WTC11 (cell line): ENCODE measurements around the gene BCL2L12. TPM values are rescaled to one million over a fixed set of nuclear protein-coding genes. Genes with fewer than 3 reads are reported as not detected.

ENCODE experiments used
- ATAC-seq: fragments of 200-7000 bp; cut with Tn5 transposase; 2 replicates; pipeline ENCODE4 v1.10.0; 2021; ENCODE audit warnings: mild to moderate bottlenecking, moderate library complexity
- CTCF ChIA-PET: fragments of 300-600 bp; sonication (Branson Sonifier 250); formaldehyde crosslinking; loops from one replicate; lab custom pipeline; 2021; ENCODE audit warnings: antibody characterized with exemption; lab: Charles Lee
- POLR2A ChIA-PET: fragments of 350-600 bp; sonication (Branson Sonifier 250); formaldehyde crosslinking; loops from one replicate; lab custom pipeline; 2021; ENCODE audit warnings: antibody characterized with exemption; lab: Charles Lee
- DNase-seq: peaks from one replicate; pipeline ENCODE4 v3.0.0; 2021; ENCODE audit warnings: low spot score
- H3K27ac Mint-ChIP-seq: 2 replicates; pipeline ENCODE4 v1.8.0; 2021; ENCODE audit warnings: mixed read lengths
- H3K27me3 Mint-ChIP-seq: 2 replicates; pipeline ENCODE4 v1.8.0; 2021; ENCODE audit warnings: low read depth, mild to moderate bottlenecking, moderate library complexity, mixed read lengths
- H3K36me3 Mint-ChIP-seq: 2 replicates; pipeline ENCODE4 v1.8.0; 2021; ENCODE audit warnings: mixed read lengths
- H3K4me1 Mint-ChIP-seq: 2 replicates; pipeline ENCODE4 v1.8.0; 2022; ENCODE audit warnings: mixed read lengths
- H3K4me3 Mint-ChIP-seq: 2 replicates; pipeline ENCODE4 v1.8.0; 2021; ENCODE audit warnings: mild to moderate bottlenecking, moderate library complexity, mixed read lengths
- H3K9me3 Mint-ChIP-seq: 2 replicates; pipeline ENCODE4 v1.8.0; 2021; ENCODE audit warnings: mixed read lengths
- ARID4B ChIP-seq: sonication (generic); formaldehyde crosslinking; IDR thresholded peaks from 2 replicates; pipeline ENCODE4 v1.8.0; 2023; ENCODE audit warnings: missing genetic modification reagents, mild to moderate bottlenecking, borderline replicate concordance
- ATF3 ChIP-seq: sonication (generic); formaldehyde crosslinking; conservative IDR thresholded peaks from 2 replicates; pipeline ENCODE4 v1.8.1; 2022; ENCODE audit warnings: mild to moderate bottlenecking, missing genetic modification reagents
- EMX1 ChIP-seq: fragments of 250-450 bp; sonication (Bioruptor Pico); IDR thresholded peaks from 2 replicates; pipeline ENCODE4 v1.8.0; 2021; ENCODE audit warnings: mild to moderate bottlenecking
- FOXK1 ChIP-seq: sonication (generic); formaldehyde crosslinking; IDR thresholded peaks from 2 replicates; pipeline ENCODE4 v1.8.0; 2022; ENCODE audit warnings: mild to moderate bottlenecking, moderate library complexity, missing genetic modification reagents
- FOXP4 ChIP-seq: sonication (generic); formaldehyde crosslinking; IDR thresholded peaks from 2 replicates; pipeline ENCODE4 v1.8.0; 2022; ENCODE audit warnings: mild to moderate bottlenecking, missing genetic modification reagents
- GABPB1 ChIP-seq: sonication (generic); formaldehyde crosslinking; IDR thresholded peaks from 2 replicates; pipeline ENCODE4 v1.8.1; 2023; ENCODE audit warnings: mild to moderate bottlenecking, missing genetic modification reagents
- HMGXB4 ChIP-seq: sonication (generic); formaldehyde crosslinking; IDR thresholded peaks from 2 replicates; pipeline ENCODE4 v1.8.1; 2023; ENCODE audit warnings: mild to moderate bottlenecking, moderate library complexity, missing genetic modification reagents
- IRF1 ChIP-seq: sonication (generic); formaldehyde crosslinking; IDR thresholded peaks from 2 replicates; pipeline ENCODE4 v1.8.0; 2023; ENCODE audit warnings: missing genetic modification reagents
- MLX ChIP-seq: sonication (generic); formaldehyde crosslinking; IDR thresholded peaks from 2 replicates; pipeline ENCODE4 v1.8.1; 2023; ENCODE audit warnings: mild to moderate bottlenecking, missing genetic modification reagents, moderate library complexity
- MYBL2 ChIP-seq: sonication (generic); formaldehyde crosslinking; IDR thresholded peaks from 2 replicates; pipeline ENCODE4 v1.8.1; 2023; ENCODE audit warnings: mild to moderate bottlenecking, moderate library complexity, missing genetic modification reagents
- SMAD4 ChIP-seq: sonication (generic); formaldehyde crosslinking; IDR thresholded peaks from 2 replicates; pipeline ENCODE4 v1.8.0; 2022; ENCODE audit warnings: mild to moderate bottlenecking, missing genetic modification reagents
- ZBTB43 ChIP-seq: sonication (generic); formaldehyde crosslinking; IDR thresholded peaks from 2 replicates; pipeline ENCODE4 v1.8.1; 2023; ENCODE audit warnings: mild to moderate bottlenecking, missing genetic modification reagents
- ZMAT4 ChIP-seq: fragments of 250-450 bp; sonication (Bioruptor Pico); IDR thresholded peaks from 2 replicates; pipeline ENCODE4 v1.9.0; 2021; ENCODE audit warnings: mild to moderate bottlenecking
- ZNF121 ChIP-seq: sonication (generic); formaldehyde crosslinking; IDR thresholded peaks from 2 replicates; pipeline ENCODE4 v1.8.0; 2023; ENCODE audit warnings: missing genetic modification reagents
- ZNF317 ChIP-seq: sonication (generic); formaldehyde crosslinking; IDR thresholded peaks from 2 replicates; pipeline ENCODE4 v1.8.1; 2023; ENCODE audit warnings: low read depth, mild to moderate bottlenecking, moderate library complexity, missing genetic modification reagents, borderline replicate concordance
- ZNF532 ChIP-seq: fragments of 250-450 bp; sonication (Bioruptor Pico); IDR thresholded peaks from 2 replicates; pipeline ENCODE4 v1.9.0; 2021; ENCODE audit warnings: mild to moderate bottlenecking, borderline replicate concordance
- total RNA-seq: library from RNA; stranded (reverse); gene quantifications from 3 replicates; pipeline ENCODE4 v1.2.3, GENCODE V29; 2021

The BCL2L12 gene
- total RNA-seq, 1 experiment from 2014 or later = 146 TPM

- TF ChIP-seq ZNF532 (CRISPR knock-in tag) = no peak
These were observed 2.5 kb upstream of the BCL2L12 start (continued) for GRCh38 chr19:49663224-49663623.

- Mint-ChIP-seq H3K4me1 (peaks cover 12% of the 10 kb centered on the region), H3K27me3 (no peaks in the 10 kb centered on the region; the same call in 1 of the 2 replicates), H3K9me3 (peaks cover 7% of the 10 kb centered on the region), H3K4me3 (peak overlapping the region; percentile 98), H3K27ac (peak overlapping the region; percentile 98), H3K36me3 (peaks cover 45% of the 10 kb centered on the region)
- ATAC-seq (peak; percentile 71), DNase-seq (peak; percentile 95)
- ChIA-PET CTCF (interaction anchor here (0.6 to 3.6 kb wide), 17 partner anchors 10 to 302 kb away, joined by 3 to 35 read pairs (median 4); partner anchors contain the start of genes PRMT1, RRAS, SCAF1 and TEAD2), POLR2A (interaction anchor here (0.8 to 2.7 kb wide), 7 partner anchors 12 to 106 kb away, joined by 4 to 29 read pairs (median 6); partner anchors contain the start of genes PRMT1, RRAS and SCAF1)
- 0 out of 2 replicates have a peak, but pooled peaks have one; percentile 23 for TF ChIP-seq SMAD4
- peak; percentile 77; the same call in 1 of the 2 replicates for TF ChIP-seq ZBTB43
- TF ChIP-seq MLX (CRISPR knock-in tag) = peak; percentile 60; the same call in 1 of the 2 replicates
- TF ChIP-seq ZMAT4 (CRISPR knock-in tag) = 0 out of 2 replicates have a peak, but pooled peaks have one; percentile 43
- TF ChIP-seq FOXP4 (CRISPR knock-in tag) = peak; percentile 86
- peak; percentile 53; the same call in 1 of the 2 replicates for TF ChIP-seq HMGXB4 (CRISPR knock-in tag)
- peak; percentile 87 for TF ChIP-seq ZNF121 (CRISPR knock-in tag)
- TF ChIP-seq EMX1 (CRISPR knock-in tag) = no peak
- TF ChIP-seq FOXK1 (CRISPR knock-in tag) = peak; percentile 62; the same call in 1 of the 2 replicates
- peak; percentile 46; the same call in 1 of the 2 replicates for TF ChIP-seq MYBL2 (CRISPR knock-in tag)
- 0 out of 2 replicates have a peak, but pooled peaks have one; percentile 40 for TF ChIP-seq ZNF317 (CRISPR knock-in tag)
- peak; percentile 37; the same call in 1 of the 2 replicates for TF ChIP-seq GABPB1 (CRISPR knock-in tag)
- TF ChIP-seq IRF1 (CRISPR knock-in tag) = 0 out of 2 replicates have a peak, but pooled peaks have one; percentile 76
- TF ChIP-seq ATF3 = no peak
- TF ChIP-seq ARID4B (CRISPR knock-in tag) = peak; percentile 88
These were observed 1.3 kb upstream of the BCL2L12 start for GRCh38 chr19:49664171-49665035.
